ENCODE results near the gene GSTO2.

The GSTO2 gene

GRCh38 chr10:104284846-104285245 lies 15.9 kb downstream of the GSTO2 start (continued):
- no peak for TF ChIP-seq ZNF518A (tag by site-specific recombination; conservative IDR thresholded peaks at IDR 0.05; ENCODE audit: low read depth)
- TF ChIP-seq ZNF555 (tag by site-specific recombination; conservative IDR thresholded peaks at IDR 0.05) = no peak
- no peak for TF ChIP-seq ZBTB20 (tag by site-specific recombination; IDR thresholded peaks at IDR 0.05)
- TF ChIP-seq GLIS2 (tag by site-specific recombination; IDR thresholded peaks at IDR 0.05) = no peak
- TF ChIP-seq ZNF350 (tag by site-specific recombination; IDR thresholded peaks at IDR 0.05) = no peak
- no peak for TF ChIP-seq ZNF138 (tag by site-specific recombination; IDR thresholded peaks at IDR 0.05; ENCODE audit: borderline replicate concordance)
- no peak for TF ChIP-seq ZNF423 (tag by site-specific recombination; IDR thresholded peaks at IDR 0.05)
- no peak for TF ChIP-seq ZNF596 (tag by site-specific recombination; IDR thresholded peaks at IDR 0.05)
- no peak for TF ChIP-seq ZNF629 (tag by site-specific recombination; IDR thresholded peaks at IDR 0.05)
- no peak for TF ChIP-seq ZNF639 (tag by site-specific recombination; IDR thresholded peaks at IDR 0.05)

- CTCF ChIA-PET = interaction anchor here (0.7 to 2.2 kb wide), 5 partner anchors 11 to 67 kb away, joined by 3 to 20 read pairs (median 5); partner anchors contain the start of gene CFAP58
Measured at GRCh38 chr10:104286939-104287338, 18.0 kb downstream of the GSTO2 start.

GRCh38 chr10:104288355-104288754 lies 19.4 kb downstream of the GSTO2 start:
- ChIA-PET POLR2A (interaction anchor here (0.7 kb wide), 1 partner anchor 77 kb away, joined by 6 read pairs; no protein-coding TSS in a partner anchor), CTCF (interaction anchor here (0.8 to 14.0 kb wide), 2 partner anchors 17 to 61 kb away, joined by 3 to 289 read pairs; partner anchors contain the start of gene CFAP58)
- Histone ChIP-seq H3K27ac (ENCODE audit: extremely low read depth, low read depth, low read length) (no peak overlapping the region), H3K36me3 (ENCODE audit: control insufficient read depth in 2 of 2, insufficient read depth in 1 of 2, low read length in 2 of 2) (no peaks in the 10 kb centered on the region), H3K4me1 (ENCODE audit: control insufficient read depth, insufficient read depth, low read length) (no peaks in the 10 kb centered on the region; the same call in 1 of the 2 replicates), H3K9me3 (ENCODE audit: control insufficient read depth, insufficient read depth, low read depth, low read length) (no peaks in the 10 kb centered on the region), H3K4me3 (ENCODE audit: low read depth, low read length) (no peak overlapping the region)
- TF ChIP-seq GLIS1 (tag by site-specific recombination; IDR thresholded peaks at IDR 0.05) = no peak
- TF ChIP-seq GLI4 (tag by site-specific recombination; IDR thresholded peaks at IDR 0.05) = no peak
- no peak for TF ChIP-seq ZNF777 (tag by site-specific recombination; IDR thresholded peaks at IDR 0.05; ENCODE audit: borderline replicate concordance)
- TF ChIP-seq ZNF37A (tag by site-specific recombination; IDR thresholded peaks at IDR 0.05) = no peak
- no peak for TF ChIP-seq ZNF311 (tag by site-specific recombination; IDR thresholded peaks at IDR 0.05; ENCODE audit: borderline replicate concordance)
- TF ChIP-seq ZNF404 (tag by site-specific recombination; IDR thresholded peaks at IDR 0.05) = no peak
- no peak for TF ChIP-seq ZNF398 (tag by site-specific recombination; IDR thresholded peaks at IDR 0.05)
- TF ChIP-seq ZNF211 (tag by site-specific recombination; IDR thresholded peaks at IDR 0.05; ENCODE audit: low read depth) = no peak
- TF ChIP-seq IKZF3 (tag by site-specific recombination; IDR thresholded peaks at IDR 0.05) = no peak

More at GRCh38 chr10:104286939-104287338, 18.0 kb downstream of the GSTO2 start:
- POLR2A ChIA-PET = no interaction called here
- TF ChIP-seq ZNF837 (tag by site-specific recombination; IDR thresholded peaks at IDR 0.05) = no peak
- TF ChIP-seq CTCF (tag by site-specific recombination; IDR thresholded peaks at IDR 0.05) = no peak
- Histone ChIP-seq H3K27ac (ENCODE audit: extremely low read depth, low read depth, low read length) (no peak overlapping the region), H3K36me3 (ENCODE audit: control insufficient read depth in 2 of 2, insufficient read depth in 1 of 2, low read length in 2 of 2) (no peaks in the 10 kb centered on the region), H3K9me3 (ENCODE audit: control insufficient read depth, insufficient read depth, low read depth, low read length) (no peaks in the 10 kb centered on the region), H3K4me1 (ENCODE audit: control insufficient read depth, insufficient read depth, low read length) (no peaks in the 10 kb centered on the region; the same call in 1 of the 2 replicates), H3K4me3 (ENCODE audit: low read depth, low read length) (no peak overlapping the region)
